Measurements from ENCODE around the gene LIMK2.
A peak's percentile ranks its signal among the peaks of the same experiment; 100 is the strongest.
"Not testable (repeated sequence)": the region's sequence is repeated elsewhere in the genome, so short reads cannot be mapped to it uniquely, and the experiment has no call there.

The LIMK2 gene

DNA sequence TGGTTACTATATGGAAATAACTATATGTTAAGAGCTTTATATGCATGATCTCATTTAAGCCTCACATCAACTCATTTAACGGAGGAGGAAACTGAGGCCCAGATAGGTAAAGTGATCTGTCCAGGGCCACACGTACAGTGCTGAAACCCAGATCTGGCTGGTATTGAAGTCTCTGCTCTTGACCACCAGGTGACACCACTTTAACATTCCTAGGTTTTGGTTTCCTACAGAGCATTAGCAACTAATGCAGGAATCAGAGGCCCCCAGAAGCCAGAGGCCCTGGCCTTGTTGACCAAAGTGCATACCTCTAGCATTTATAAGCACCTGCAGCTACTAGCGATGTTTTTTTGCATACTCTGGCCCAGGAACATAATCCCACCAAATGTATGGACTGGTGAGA is 12.9 kb upstream of the LIMK2 start:
- TF ChIP-seq CTCF (IDR thresholded peaks at IDR 0.05; ENCODE audit: low read depth, low read length) = no peak
- no peak for DNase-seq (ENCODE audit: low read depth in 2 of 2)
- no peak overlapping the region for H3K4me3 ChIP-seq (replicated peaks in 1 of 2; ENCODE audit: low read depth in 2 of 2, low read length in 2 of 2)

DNA sequence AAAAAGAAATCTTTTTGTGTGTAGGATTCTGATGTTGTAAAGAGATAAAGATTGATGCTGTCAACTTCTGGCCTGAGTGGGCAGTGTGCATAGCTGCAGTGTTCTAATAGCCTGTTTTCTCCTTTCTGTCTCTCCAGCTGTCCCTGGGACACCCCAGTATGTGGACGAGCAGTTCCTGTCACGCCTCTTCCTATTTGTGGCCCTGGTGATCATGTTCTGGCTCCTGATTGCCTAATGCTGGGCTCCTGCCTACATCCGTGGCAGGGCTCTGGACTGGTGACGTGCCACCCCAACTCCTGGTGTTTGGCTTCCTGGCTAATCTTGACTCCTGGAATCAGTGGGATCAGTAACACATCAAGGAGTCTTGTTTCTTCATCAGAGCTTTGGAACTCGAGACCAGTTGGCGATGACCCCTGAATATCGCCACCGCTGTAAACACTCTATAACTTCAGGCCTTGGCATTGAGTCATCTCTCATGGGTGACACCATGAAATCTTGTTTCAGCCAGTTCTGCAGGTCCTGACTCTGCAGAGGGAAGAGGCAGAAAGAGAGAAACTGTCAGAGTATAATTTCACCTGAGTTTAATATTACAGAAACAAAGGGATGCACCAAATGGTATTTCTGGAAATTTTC is 7.6 kb upstream of the LIMK2 start:
- not testable (repeated sequence) for DNase-seq (ENCODE audit: low read depth in 2 of 2)

DNA sequence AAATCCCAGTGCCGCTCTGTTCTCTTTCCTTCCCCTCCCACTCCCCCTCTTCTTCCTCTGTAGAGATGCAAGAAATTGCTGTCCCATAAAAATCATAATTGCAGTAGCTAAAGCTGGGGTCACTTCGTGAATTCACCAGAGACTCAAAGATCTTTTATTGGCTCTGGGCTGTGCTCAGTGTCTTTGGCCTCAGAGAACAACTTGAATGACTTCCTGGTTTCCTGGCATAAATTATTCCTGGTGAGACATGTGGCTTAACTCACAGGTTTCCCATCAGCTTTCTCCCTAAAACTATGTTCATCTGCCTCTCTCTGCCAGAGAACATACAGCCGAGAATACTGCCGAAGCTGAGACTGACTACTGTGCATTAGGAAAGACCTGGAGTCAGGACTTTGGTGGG is 7.0 kb upstream of the LIMK2 start:
- DNase-seq (ENCODE audit: low read depth in 2 of 2); H3K4me3 ChIP-seq (replicated peaks in 1 of 2; ENCODE audit: low read depth in 2 of 2, low read length in 2 of 2): not testable (repeated sequence)

More for the DNA sequence above, 7.6 kb upstream of the LIMK2 start:
- H3K4me3 ChIP-seq (replicated peaks in 1 of 2; ENCODE audit: low read depth in 2 of 2, low read length in 2 of 2) = not testable (repeated sequence)

DNA sequence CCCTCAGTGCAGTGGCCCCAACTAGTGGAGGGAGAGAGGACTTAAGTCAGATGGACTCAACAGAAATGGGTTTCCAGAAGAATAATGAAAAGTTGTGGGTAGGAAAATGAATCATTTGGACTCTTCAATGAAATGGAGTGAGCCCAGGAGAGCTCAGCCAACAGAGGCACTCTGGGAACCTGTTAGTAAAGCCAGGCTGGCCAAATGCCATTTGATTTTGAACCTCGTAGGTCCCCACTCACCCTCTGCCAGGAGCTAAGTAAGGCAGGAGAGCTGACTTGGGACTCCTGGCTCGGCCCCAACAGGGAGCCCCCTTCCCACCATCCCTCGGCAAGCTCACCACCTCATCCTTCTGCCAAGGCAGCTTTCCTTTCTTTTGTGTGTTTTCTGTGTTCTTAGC is 5.6 kb upstream of the LIMK2 start:
- not testable (repeated sequence) for DNase-seq (ENCODE audit: low read depth in 2 of 2); H3K4me3 ChIP-seq (replicated peaks in 1 of 2; ENCODE audit: low read depth in 2 of 2, low read length in 2 of 2)

GRCh38 chr22:31206896-31207687 is 5.0 kb upstream of the LIMK2 start:
- no peak overlapping the region for H3K4me3 ChIP-seq (replicated peaks in 1 of 2; ENCODE audit: low read depth in 2 of 2, low read length in 2 of 2)
- peak in 1 of 2 donors; percentile 19 for DNase-seq (ENCODE audit: low read depth in 2 of 2)
- no peak for TF ChIP-seq CTCF (IDR thresholded peaks at IDR 0.05; ENCODE audit: low read depth, low read length)

DNA sequence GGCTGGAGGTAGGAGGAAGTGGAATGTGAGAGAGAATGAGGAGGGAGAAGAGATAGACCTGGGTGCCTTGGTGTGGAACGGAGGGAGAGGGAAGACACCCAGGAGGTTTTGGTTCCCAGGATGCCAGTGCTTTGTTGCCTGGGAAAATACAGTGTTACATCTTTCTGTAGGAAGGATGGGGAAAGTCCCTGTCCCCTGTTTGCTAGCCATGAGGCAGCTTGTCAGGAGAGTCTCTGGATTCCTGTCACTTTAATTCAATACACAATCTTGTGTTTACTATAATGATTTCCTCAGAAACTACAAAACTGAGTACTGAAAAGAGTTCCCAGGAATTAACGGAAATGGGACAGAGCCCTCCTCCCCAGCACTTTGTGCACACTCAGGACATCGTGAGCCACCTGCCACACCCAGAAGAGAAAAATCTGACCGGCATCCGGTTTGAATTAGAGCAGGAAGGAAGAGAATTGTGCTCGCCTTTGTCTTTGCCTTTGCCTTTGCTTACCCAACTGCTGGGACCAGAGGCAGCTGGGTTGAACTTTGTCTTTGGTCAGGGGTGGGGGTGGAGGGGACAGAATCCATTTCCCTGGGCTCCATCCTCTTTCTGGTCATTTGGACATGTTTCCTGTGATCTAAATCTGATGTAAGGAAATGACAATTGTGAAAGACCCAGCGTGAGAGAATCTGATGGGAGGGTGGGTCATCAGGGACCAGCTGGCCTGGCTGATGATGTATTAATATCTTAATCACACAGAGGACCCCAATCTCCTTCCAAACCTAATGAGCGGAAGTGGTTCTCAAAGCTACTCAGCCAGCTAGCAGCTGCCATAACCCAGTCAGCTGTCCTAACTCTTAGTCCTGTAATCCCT is 1.3 kb upstream of the LIMK2 start:
- DNase-seq (ENCODE audit: low read depth in 2 of 2) = peak; percentile 21 to 67

DNA sequence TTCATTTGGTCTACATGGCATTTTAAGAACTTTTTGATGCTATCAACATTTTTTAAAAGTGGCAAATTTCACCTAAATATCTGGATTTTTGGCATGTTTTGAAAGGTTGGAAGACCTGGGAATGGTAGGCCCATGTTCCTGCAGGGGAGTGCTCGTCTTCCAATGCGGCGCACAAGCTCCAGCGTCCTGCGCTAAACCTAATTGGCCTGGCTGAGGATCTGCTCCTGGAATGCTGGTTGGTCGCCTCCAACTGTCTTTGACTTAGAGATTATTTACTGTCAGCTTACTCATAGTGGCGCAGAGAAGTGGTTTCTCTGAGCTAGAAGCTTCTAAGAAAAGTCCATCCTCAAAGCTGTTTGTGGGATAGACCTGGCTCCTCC is 626 bp upstream of the LIMK2 start:
- no peak for DNase-seq (ENCODE audit: low read depth in 2 of 2)
- H3K4me3 ChIP-seq (replicated peaks in 1 of 2; ENCODE audit: low read depth in 2 of 2, low read length in 2 of 2) = no peak overlapping the region
- TF ChIP-seq CTCF (IDR thresholded peaks at IDR 0.05; ENCODE audit: low read depth, low read length) = no peak

More for the DNA sequence above, 1.3 kb upstream of the LIMK2 start:
- no peak for TF ChIP-seq CTCF (IDR thresholded peaks at IDR 0.05; ENCODE audit: low read depth, low read length)
- no peak overlapping the region for H3K4me3 ChIP-seq (replicated peaks in 1 of 2; ENCODE audit: low read depth in 2 of 2, low read length in 2 of 2)
